Activated naive CD8-positive, alpha-beta T cell treated with anti-CD3 and anti-CD28 coated beads for 36 hours (primary cell): Measurements from ENCODE around the gene PRPF18. TPM values are rescaled to one million over a fixed set of nuclear protein-coding genes. Genes with fewer than 3 reads are reported as not detected.

Experiments
- DNase-seq: peaks from one replicate; pipeline ENCODE4 v3.0.0; 2021
- H3K27ac Mint-ChIP-seq: one replicate; pipeline ENCODE4 v1.8.0; 2022; ENCODE audit warnings: mild to moderate bottlenecking, moderate library complexity, mixed read lengths
- H3K27me3 Mint-ChIP-seq: one replicate; pipeline ENCODE4 v1.8.0; 2022; ENCODE audit warnings: mild to moderate bottlenecking, mixed read lengths
- H3K36me3 Mint-ChIP-seq: one replicate; pipeline ENCODE4 v1.8.0; 2021; ENCODE audit warnings: mild to moderate bottlenecking, mixed read lengths
- H3K4me1 Mint-ChIP-seq: one replicate; pipeline ENCODE4 v1.8.0; 2021; ENCODE audit warnings: mixed read lengths
- H3K4me3 Mint-ChIP-seq: one replicate; pipeline ENCODE4 v1.8.0; 2022; ENCODE audit warnings: mild to moderate bottlenecking, moderate library complexity, mixed read lengths
- H3K9me3 Mint-ChIP-seq: one replicate; pipeline ENCODE4 v1.8.0; 2022; ENCODE audit warnings: mixed read lengths
- total RNA-seq, 2 experiments: library from RNA; stranded (reverse); gene quantifications; one replicate each; pipeline ENCODE4 v1.2.3, GENCODE V29; 2021

The PRPF18 gene
- total RNA-seq, 2 experiments from 2014 or later, result 22.5 to 22.9 TPM

DNA sequence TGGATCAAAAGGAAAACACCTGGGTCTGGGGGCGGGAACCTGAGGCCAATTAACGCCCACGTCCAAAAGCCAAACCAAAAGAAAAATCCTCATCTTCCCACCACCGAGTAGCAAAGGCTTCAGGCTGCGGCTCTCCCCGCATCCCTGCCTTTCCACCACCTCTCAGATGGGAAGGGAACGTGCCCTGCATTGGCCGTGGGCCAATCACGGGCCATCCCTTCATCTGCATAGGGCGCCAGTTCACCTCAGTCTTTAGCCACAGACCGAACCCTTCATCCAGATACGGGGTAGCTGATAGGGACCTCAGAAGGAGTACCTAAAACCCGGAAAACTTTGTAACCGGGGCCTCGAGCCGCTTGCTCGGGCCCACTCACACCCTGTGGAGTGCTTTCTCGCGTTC is 626 bp downstream of the PRPF18 start:
- H3K9me3 Mint-ChIP-seq, result no peaks in the 10 kb centered on the region
- DNase-seq, result peak; percentile 21
- H3K4me1 Mint-ChIP-seq, result peaks cover 16% of the 10 kb centered on the region
- peaks cover 3% of the 10 kb centered on the region for H3K36me3 Mint-ChIP-seq
- H3K27ac Mint-ChIP-seq, result peak overlapping the region; percentile 91
- H3K27me3 Mint-ChIP-seq, result peaks cover 21% of the 10 kb centered on the region
- peak overlapping the region; percentile 92 for H3K4me3 Mint-ChIP-seq

DNA sequence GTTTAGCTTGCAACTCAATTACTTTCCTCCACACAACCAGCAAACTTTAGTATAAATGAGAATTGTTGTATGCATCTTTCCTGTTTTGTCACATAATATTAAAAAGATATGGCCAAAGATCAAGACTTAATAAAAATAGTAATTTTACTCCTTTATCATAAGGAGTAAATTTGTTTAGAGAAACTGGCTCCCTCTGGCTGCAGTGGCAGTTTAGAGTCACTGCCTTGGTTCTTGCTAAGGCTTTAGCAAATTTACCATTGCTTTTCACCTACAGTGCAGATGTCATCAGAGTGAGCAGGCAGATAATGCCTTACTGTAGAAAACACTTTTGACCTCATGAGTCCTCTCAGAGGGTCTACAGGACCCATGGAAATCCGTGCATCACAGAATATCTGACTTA is 2.6 kb downstream of the PRPF18 start:
- H3K27ac Mint-ChIP-seq, result no peak overlapping the region
- peaks cover 6% of the 10 kb centered on the region for H3K27me3 Mint-ChIP-seq

DNA sequence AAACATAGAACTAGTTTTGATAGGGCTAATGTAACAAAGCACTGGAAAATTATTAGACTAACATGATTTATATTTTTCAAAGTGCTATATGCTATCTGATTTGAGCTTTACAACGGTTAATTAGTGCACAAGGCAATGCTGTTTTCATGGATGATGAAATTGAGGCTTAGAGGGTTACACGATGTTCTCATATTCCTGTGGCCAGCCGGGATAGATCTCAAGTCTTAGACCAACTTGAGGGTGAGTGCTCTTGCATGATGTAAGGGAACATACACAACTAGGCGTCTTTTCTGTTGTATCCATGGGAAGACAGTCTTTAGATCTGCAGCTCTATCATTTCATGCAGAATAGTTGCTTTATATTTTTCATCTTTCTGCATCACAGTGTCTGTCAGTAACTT is 4.1 kb downstream of the PRPF18 start:
- H3K4me1 Mint-ChIP-seq, result peaks cover 18% of the 10 kb centered on the region

More for the DNA sequence above, 2.6 kb downstream of the PRPF18 start:
- H3K36me3 Mint-ChIP-seq, result peaks cover 4% of the 10 kb centered on the region
- no peak for DNase-seq
- H3K9me3 Mint-ChIP-seq, result no peaks in the 10 kb centered on the region
- peaks cover 18% of the 10 kb centered on the region for H3K4me1 Mint-ChIP-seq
- no peak overlapping the region for H3K4me3 Mint-ChIP-seq

DNA sequence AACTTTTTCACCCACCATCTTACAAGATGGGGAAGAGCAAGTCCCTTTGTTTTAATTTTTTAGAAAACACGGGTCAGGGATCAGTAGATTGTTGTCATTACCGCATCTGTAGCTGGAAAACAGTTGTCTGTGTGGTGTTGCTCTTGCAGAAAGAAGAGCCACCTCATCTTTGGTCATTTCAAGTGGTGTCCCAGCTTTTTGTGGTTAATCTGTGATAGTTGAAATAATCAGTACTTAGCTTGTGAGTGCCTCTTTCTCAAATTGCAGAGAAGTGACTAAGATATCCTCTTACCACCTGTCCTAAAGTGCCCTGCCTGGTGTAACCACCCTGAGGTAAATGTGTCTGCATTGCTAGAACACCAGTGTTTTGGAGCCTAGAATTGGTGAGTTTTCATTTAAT is 5.5 kb downstream of the PRPF18 start:
- no peak for DNase-seq
- peaks cover 4% of the 10 kb centered on the region for H3K36me3 Mint-ChIP-seq
- H3K27me3 Mint-ChIP-seq, result no peaks in the 10 kb centered on the region
- no peaks in the 10 kb centered on the region for H3K9me3 Mint-ChIP-seq
- H3K4me3 Mint-ChIP-seq, result no peak overlapping the region
- peaks cover 15% of the 10 kb centered on the region for H3K4me1 Mint-ChIP-seq
- H3K27ac Mint-ChIP-seq, result no peak overlapping the region

More for the DNA sequence above, 4.1 kb downstream of the PRPF18 start:
- Mint-ChIP-seq H3K9me3 (no peaks in the 10 kb centered on the region), H3K27ac (no peak overlapping the region), H3K27me3 (no peaks in the 10 kb centered on the region), H3K4me3 (no peak overlapping the region), H3K36me3 (peaks cover 6% of the 10 kb centered on the region)
- no peak for DNase-seq

DNA sequence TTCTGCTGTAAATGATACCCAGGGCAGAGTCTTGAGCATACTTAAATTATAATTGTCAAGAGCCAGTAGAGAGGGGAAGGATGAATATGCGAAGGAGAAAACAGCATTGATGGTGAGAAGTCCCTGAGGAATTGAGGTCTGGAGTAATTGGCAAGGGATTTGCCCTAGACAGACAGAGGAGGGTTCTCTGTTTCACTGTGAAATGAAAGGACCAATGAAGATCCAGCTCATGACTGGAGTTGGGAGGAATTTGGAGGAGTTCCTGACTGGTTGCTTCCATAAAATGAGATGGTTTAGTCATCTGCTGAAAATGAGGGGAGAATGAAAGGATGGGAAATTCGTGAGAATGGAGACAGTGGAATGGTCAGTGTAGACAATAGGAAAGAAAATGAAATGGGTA is 6.8 kb downstream of the PRPF18 start:
- H3K27ac Mint-ChIP-seq, result no peak overlapping the region
- H3K36me3 Mint-ChIP-seq, result peaks cover 4% of the 10 kb centered on the region
- no peak overlapping the region for H3K4me3 Mint-ChIP-seq
- peaks cover 12% of the 10 kb centered on the region for H3K4me1 Mint-ChIP-seq
- H3K27me3 Mint-ChIP-seq, result no peaks in the 10 kb centered on the region
- H3K9me3 Mint-ChIP-seq, result no peaks in the 10 kb centered on the region
- no peak for DNase-seq

DNA sequence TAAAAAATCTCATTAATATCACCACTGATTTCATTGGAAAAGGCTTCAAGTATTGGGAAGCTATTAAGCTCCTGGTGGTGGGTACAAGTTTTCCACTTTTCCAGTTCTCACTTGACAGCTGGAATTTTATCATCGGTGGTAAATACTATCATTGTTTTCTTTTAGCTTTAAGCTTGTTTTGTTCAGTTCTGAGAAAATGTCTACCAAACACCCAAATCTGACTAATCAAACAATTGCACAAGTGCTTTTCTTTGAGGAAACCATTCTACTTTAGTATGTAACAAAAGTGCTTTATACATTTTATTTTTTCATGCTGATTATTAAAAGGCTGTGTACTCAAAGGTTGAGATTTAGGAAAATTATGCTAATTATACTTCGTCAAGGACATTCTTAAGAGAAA is 7.9 kb downstream of the PRPF18 start:
- H3K36me3 Mint-ChIP-seq, result peaks cover 6% of the 10 kb centered on the region
- no peaks in the 10 kb centered on the region for H3K9me3 Mint-ChIP-seq
- no peaks in the 10 kb centered on the region for H3K27me3 Mint-ChIP-seq
- no peak overlapping the region for H3K27ac Mint-ChIP-seq
- peaks cover 6% of the 10 kb centered on the region for H3K4me1 Mint-ChIP-seq
- no peak for DNase-seq
- H3K4me3 Mint-ChIP-seq, result no peak overlapping the region

DNA sequence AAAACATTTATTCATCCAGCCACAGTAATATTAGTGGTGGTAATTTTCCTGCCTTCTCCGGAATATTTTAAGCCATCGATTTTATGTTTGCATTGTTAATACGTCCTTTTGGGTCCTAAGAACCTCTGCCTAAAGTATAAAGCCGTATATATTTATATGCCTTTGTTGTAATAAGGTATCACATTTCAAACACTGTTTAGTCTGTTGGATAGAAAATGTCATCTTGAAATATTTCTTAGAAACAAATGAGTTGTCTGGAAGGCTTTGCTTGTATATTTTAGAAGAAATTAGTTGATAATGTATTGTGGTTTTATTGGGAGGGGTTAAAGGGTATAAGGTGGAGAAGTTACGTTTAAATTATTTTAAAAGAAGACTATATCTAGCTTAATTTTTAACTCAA is 11.1 kb downstream of the PRPF18 start:
- H3K4me1 Mint-ChIP-seq, result peaks cover 4% of the 10 kb centered on the region
- DNase-seq, result no peak
- no peak overlapping the region for H3K4me3 Mint-ChIP-seq
- no peaks in the 10 kb centered on the region for H3K27me3 Mint-ChIP-seq
- peaks cover 8% of the 10 kb centered on the region for H3K36me3 Mint-ChIP-seq
- H3K9me3 Mint-ChIP-seq, result no peaks in the 10 kb centered on the region
- H3K27ac Mint-ChIP-seq, result no peak overlapping the region

DNA sequence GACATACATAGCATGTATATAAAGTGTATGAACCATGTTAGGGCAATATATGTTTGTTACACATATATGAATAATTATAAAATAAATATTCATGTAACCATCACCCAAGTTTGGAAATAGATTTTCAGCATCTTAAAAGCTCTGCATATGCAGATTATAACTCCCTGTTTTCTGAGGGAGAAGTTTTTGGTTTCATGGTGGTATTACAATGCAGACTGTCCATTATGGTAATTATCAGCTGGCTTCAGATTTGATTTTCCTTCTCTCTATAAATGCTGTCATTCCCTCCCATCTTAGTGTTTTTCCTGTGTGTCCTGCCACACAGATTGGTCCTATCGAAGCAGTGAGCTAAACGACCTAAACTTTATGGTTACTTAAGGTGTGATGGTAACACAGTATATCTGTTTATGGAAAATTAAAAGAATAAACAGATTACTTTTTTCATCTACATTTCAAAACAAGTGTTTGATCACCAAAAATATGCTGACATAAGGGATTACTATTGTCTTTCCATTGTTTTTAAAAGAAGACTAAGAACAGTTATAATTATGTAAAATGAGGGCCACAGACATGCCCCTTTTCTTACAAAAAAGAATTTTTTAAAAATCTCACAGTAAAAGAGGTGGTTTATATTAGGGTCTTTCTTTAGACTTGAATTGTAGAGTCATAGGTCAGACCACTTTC is 17.7 kb downstream of the PRPF18 start:
- Mint-ChIP-seq H3K36me3 (peaks cover 9% of the 10 kb centered on the region), H3K27ac (no peak overlapping the region), H3K4me1 (no peaks in the 10 kb centered on the region), H3K27me3 (no peaks in the 10 kb centered on the region), H3K4me3 (no peak overlapping the region), H3K9me3 (no peaks in the 10 kb centered on the region)
- no peak for DNase-seq

DNA sequence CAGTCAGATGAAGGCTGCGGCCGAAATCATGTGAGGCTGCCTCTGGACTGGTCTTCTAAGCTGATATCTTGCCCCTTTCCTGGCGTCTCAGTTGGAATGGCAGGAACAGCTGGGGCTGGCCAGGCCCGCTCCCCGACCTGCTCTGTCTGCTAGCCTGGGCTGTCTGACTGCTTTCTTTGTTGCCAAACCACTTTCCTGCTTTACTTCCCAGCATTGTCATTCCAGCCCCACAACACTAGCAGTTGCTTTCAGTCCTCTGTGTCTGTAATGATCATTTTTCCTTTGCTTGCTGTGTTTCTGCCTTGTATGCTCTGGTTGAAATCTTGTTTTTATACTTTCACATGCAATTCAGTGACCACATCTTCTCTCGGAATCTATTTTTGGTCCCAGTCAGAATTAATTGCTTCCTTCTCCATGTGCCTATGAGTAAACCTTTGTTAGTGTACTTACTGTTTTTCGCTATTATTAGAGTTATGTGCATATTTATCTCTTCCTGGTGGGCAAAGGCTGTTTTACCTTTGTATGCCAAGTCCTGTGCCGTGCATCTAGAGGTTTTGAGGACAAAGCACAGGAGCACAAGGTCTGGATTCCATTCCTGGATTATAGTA is 21.6 kb downstream of the PRPF18 start:
- peak overlapping the region; percentile 46 for H3K27ac Mint-ChIP-seq
- no peak overlapping the region for H3K4me3 Mint-ChIP-seq
- no peaks in the 10 kb centered on the region for H3K4me1 Mint-ChIP-seq
- no peak for DNase-seq
- H3K27me3 Mint-ChIP-seq, result no peaks in the 10 kb centered on the region
- no peaks in the 10 kb centered on the region for H3K9me3 Mint-ChIP-seq
- H3K36me3 Mint-ChIP-seq, result peaks cover 16% of the 10 kb centered on the region

DNA sequence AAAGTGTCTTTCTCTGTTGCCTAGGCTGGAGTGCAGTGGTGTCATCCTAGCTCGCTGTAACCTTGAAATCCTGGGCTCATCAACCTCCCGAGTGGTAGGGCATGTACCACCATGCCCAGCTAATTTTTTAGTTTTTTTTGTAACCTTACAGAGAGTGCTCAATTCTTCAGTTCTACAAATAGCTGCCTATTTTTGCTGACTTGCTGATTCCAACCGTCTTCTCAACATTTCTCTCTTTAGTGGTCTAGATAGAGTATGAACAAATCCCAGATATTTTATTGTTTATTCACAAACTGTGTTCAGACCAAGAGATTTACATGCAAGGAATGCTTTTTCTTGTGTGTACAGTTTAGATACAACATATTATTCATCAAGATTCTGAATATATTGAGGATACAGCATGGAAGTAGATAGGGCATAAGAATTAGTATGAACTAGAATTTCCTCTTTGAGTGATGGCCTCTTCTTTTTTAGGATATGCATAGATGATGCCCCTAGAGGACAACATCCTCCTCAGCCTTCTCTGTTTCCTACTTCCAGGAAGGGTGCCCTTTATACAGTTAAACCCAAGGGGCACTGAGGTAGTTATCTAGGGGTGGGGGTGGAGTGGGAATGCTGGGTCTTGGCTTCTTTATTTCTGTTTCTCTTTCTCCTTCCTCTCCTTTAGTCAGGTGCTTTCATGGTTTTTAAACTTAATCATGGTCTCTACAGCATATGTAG is 26.0 kb downstream of the PRPF18 start:
- no peaks in the 10 kb centered on the region for H3K4me1 Mint-ChIP-seq
- peaks cover 19% of the 10 kb centered on the region for H3K36me3 Mint-ChIP-seq
- no peak overlapping the region for H3K27ac Mint-ChIP-seq

DNA sequence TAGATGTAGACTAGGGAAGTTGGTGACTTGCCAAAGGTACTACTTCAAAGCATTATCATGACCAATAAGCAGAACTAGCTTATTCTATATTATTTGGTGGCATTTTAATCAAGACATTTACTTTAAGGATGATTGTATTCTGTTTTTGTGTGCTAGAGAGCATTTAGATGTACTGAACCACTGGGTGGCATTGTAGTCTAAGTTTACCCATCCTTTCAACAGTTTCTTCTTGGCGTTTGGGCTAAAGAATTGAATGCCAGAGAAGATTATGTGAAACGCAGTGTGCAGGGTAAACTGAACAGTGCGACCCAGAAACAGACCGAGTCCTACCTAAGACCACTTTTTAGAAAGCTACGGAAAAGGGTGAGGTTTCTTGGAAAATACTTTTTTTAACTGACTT is 26.8 kb downstream of the PRPF18 start:
- peaks cover 21% of the 10 kb centered on the region for H3K36me3 Mint-ChIP-seq
- H3K27me3 Mint-ChIP-seq, result no peaks in the 10 kb centered on the region
- H3K4me3 Mint-ChIP-seq, result no peak overlapping the region
- DNase-seq, result no peak
- no peaks in the 10 kb centered on the region for H3K9me3 Mint-ChIP-seq
- H3K4me1 Mint-ChIP-seq, result no peaks in the 10 kb centered on the region
- H3K27ac Mint-ChIP-seq, result no peak overlapping the region

More for the DNA sequence above, 26.0 kb downstream of the PRPF18 start:
- Mint-ChIP-seq H3K9me3 (no peaks in the 10 kb centered on the region), H3K4me3 (no peak overlapping the region), H3K27me3 (no peaks in the 10 kb centered on the region)
- DNase-seq, result no peak

DNA sequence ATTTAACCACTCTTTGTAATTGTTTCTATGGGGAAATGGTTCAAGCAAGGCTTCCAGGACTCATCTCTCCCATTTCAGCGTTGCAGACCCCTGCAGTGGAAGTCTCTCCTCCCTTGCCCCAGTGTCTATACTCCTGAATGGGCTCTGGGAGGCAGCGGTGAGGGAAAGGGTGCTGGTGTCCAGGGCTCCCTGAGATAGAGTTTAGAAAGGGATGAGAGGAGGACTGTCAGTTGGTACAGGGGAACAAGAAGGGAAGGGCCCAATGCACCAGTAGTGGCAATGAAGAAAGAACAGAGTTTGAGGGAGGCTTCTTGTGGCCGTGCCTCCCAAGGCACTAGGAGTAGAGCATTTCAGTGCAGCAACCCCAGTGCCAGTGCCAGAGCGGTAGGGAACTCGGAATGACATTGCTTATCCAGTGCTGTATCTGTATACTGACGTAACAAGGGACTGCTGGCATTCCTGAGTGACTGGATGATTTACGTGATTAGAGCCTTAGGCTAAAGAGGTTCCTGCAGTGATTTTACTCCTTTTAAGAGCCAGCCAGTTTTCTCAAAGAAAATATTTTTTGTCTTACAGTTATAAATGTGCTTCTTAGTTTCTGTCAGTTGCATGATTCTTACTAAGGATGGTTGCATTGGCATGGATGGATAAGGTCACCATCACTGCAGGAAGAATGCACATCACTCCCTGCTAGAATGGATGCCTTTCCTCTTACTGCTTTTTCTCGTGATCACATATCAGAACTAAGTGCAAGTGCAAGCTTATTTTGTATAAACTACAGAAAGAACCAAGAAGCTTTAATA is 28.0 kb downstream of the PRPF18 start:
- Mint-ChIP-seq H3K27me3 (no peaks in the 10 kb centered on the region), H3K9me3 (no peaks in the 10 kb centered on the region), H3K36me3 (peaks cover 21% of the 10 kb centered on the region), H3K27ac (no peak overlapping the region), H3K4me3 (no peak overlapping the region), H3K4me1 (no peaks in the 10 kb centered on the region)
- no peak for DNase-seq

DNA sequence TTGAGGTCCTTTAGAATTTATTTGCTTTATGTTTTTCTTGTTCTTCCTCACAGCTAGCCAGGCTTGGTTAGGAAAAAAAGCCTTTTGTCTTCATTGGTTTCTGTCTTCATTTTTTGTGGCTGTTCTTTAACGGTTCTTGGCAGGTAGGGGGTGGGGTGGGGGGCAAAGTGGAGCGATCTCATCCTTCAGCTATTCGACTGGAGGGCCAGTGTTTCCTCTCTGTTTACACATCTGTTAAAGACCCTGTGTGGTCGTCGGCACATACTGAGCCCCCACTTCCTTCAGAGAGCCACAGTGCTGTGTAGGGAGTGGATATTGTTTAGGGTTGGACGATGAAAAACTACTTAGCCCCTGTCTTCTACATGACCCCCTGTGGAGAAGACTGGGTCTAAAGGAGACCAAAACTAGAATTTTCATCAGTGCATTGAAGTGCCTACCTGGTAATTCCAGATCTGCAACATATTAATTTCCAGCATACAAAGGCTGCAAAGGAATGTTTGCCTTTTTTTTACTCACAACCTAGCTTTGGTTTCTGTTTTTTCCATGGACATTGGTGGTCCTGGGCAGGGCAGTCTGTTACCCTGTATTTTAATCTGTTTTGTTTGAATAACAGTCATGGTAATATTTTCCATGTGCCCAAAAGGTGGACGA is 29.0 kb downstream of the PRPF18 start:
- H3K27ac Mint-ChIP-seq, result no peak overlapping the region
- H3K36me3 Mint-ChIP-seq, result peaks cover 15% of the 10 kb centered on the region
- no peaks in the 10 kb centered on the region for H3K4me1 Mint-ChIP-seq
- H3K4me3 Mint-ChIP-seq, result no peak overlapping the region
- H3K27me3 Mint-ChIP-seq, result no peaks in the 10 kb centered on the region
- DNase-seq, result no peak
- no peaks in the 10 kb centered on the region for H3K9me3 Mint-ChIP-seq

DNA sequence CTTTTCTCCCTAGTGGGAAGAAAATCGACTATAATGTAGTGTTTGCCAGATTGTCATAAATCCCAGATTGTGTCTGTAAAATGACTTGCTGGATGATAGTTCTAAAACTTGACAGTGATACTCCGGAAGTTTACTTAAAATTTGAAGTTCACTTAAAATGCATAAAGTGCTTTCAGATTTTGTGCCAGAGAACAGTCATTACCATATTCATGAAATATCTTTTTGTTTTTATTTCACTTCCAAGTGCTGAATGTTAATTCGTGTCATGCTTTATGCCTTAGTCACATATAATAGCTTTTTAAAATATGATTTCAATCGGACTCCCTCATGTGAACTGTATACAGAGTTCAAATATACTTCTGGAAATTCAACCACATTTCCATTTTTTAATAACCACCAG is 30.4 kb downstream of the PRPF18 start:
- peaks cover 12% of the 10 kb centered on the region for H3K36me3 Mint-ChIP-seq
- no peak overlapping the region for H3K27ac Mint-ChIP-seq
- no peaks in the 10 kb centered on the region for H3K4me1 Mint-ChIP-seq
- H3K9me3 Mint-ChIP-seq, result no peaks in the 10 kb centered on the region
- H3K27me3 Mint-ChIP-seq, result no peaks in the 10 kb centered on the region
- DNase-seq, result no peak
- H3K4me3 Mint-ChIP-seq, result no peak overlapping the region
